Heart left ventricle (tissue), 13 donors: Measurements from ENCODE around the gene DCHS2.

Source experiments
- POLR2A ChIP-seq, 2 donors: fragments of 450-650 bp; IDR thresholded peaks; one replicate each; pipeline ENCODE4 v1.6.1; 2017; ENCODE audit warnings: antibody characterized with exemption in 2 of 2, mild to moderate bottlenecking in 2 of 2, moderate library complexity in 2 of 2
- TF ChIP-seq, protein P1 (sequence below), 12 donors: fragments of 200-600 bp; sonication (generic) in 4 of 12; IDR thresholded peaks; one replicate each; pipeline versions ENCODE4 v1.5.0 to v1.8.0; 2018 to 2022; ENCODE audit warnings: antibody characterized with exemption in 12 of 12, mild to moderate bottlenecking in 5 of 12
- donor health status: ischemic (EF 13 %, LVEDD 7.1; RV severe dilation, severe dysfunction).
- donor health status: DM: no; HTN: yes; CAD: no.
- donor health status: DM: no; HTN: no; CAD: no.
- donor health status: ischemic (EF 25% LVEDD 6.9; RV normal size, moderate dysfunction).
- donor health status: ischemic (EF 25% LVEDD 5.7; RV mildly dilated, moderate dysfunction).
- donor health status: ischemic (EF 35%, LVEDD 5.7; RV mildly dilated, moderate dysfunction).
- donor health status: nonischemic (EF 11% LVEDD 7.7; RV severe dilation, severe dysfunction).
- donor health status: DM: yes; HTN: yes; CAD: no.
- donor health status: PGD.
- donor health status: ischemic (EF 29% LVEDD 5.4; RV normal size, mild dysfunction).
- donor health status: nonischemic (EF 23%, LVEDD 6.1; RV moderate dilation, normal function).

DNA sequence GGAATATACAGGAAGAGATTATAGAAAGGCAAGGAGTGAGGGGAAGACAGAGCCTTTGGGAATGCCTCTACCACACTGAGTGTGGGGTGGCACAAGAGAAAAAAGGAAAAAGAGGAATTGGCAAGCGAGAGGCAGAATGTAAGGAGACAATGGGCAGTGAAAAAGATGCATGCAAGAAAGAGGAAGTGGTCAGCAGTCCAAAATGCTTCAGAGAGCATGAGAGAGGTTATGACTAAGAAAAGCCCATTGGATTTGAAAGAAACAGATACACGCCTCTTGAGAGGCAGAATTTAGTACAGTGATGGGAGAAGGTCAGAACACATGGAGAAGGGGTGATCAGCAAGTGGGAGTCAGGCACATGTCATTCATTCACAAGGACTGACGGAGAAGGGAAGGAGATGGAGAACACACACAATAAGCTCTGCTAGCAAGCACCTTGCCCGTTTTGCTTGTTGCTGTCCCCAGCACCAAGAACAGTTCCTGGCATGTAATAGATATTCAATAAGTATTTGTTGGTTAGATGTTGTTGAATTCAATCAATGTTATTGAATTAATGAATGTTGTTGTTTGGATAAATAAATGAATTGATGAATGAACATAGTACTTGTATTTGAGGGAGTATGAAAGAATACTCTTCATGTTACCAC, 6.3 kb downstream of the DCHS2 start:
- TF ChIP-seq POLR2A (IDR thresholded peaks at IDR 0.05): no peak
- TF ChIP-seq, protein P1, sequence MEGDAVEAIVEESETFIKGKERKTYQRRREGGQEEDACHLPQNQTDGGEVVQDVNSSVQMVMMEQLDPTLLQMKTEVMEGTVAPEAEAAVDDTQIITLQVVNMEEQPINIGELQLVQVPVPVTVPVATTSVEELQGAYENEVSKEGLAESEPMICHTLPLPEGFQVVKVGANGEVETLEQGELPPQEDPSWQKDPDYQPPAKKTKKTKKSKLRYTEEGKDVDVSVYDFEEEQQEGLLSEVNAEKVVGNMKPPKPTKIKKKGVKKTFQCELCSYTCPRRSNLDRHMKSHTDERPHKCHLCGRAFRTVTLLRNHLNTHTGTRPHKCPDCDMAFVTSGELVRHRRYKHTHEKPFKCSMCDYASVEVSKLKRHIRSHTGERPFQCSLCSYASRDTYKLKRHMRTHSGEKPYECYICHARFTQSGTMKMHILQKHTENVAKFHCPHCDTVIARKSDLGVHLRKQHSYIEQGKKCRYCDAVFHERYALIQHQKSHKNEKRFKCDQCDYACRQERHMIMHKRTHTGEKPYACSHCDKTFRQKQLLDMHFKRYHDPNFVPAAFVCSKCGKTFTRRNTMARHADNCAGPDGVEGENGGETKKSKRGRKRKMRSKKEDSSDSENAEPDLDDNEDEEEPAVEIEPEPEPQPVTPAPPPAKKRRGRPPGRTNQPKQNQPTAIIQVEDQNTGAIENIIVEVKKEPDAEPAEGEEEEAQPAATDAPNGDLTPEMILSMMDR (IDR thresholded peaks at IDR 0.05): no peak
